ENCODE measurements around the gene FBXO31. TPM values are rescaled to one million over a fixed set of nuclear protein-coding genes. Genes with fewer than 3 reads are reported as not detected.

Gene FBXO31
- total and polyA plus RNA-seq, 10 of the 15 experiments (the other 5 are each of a cell fraction or from before 2014, with no cell fraction given): 0.19 to 33.1 (median 10.3) TPM

- peak overlapping the region; percentile 99 for H3K4me2 ChIP-seq (ENCODE audit: control insufficient read depth, insufficient read depth)
- ChIA-PET CTCF (interaction anchor here (0.7 kb wide), 1 partner anchor 244 kb away, joined by 3 read pairs; no protein-coding TSS in a partner anchor), POLR2A (no interaction called here), RAD21 (ENCODE audit: unreplicated experiment) (no interaction called here), SMC1A (ENCODE audit: uncharacterized antibody, unreplicated experiment) (no interaction called here)
- TSS peak; percentile 95 for BruUV-seq (replicated peaks)
- peak overlapping the region; percentile 82 for H3K27ac ChIP-seq (ENCODE audit: control insufficient read depth, insufficient read depth)
- H3K9me3 ChIP-seq (replicated peaks; ENCODE audit: control insufficient read depth, insufficient read depth, low read length): no peaks in the 10 kb centered on the region
- FAIRE-seq (no peak), ATAC-seq (no peak), DNase-seq (ENCODE audit: low read depth, low spot score) (no peak)
- 12% methylated on average over 29 of the region's 44 CpGs for WGBS (ENCODE audit: insufficient coverage, insufficient replicate concordance, low lambda C conversion rate, missing lambda C conversion rate)
- H3K36me3 ChIP-seq (ENCODE audit: control insufficient read depth in 2 of 2, insufficient read depth in 2 of 2, low read length in 1 of 2): no peaks in the 10 kb centered on the region
- no peaks in the 10 kb centered on the region for H3K27me3 ChIP-seq (replicated peaks in 1 of 2; ENCODE audit: control insufficient read depth in 2 of 2, insufficient read depth in 2 of 2, low read length in 1 of 2)
- H2AFZ ChIP-seq (ENCODE audit: control insufficient read depth, low read depth, low read length): peak overlapping the region; percentile 61
- in situ Hi-C loops (cut with MboI): loop anchor here (10.0 kb wide), 1 partner anchor 837 kb away; the partner anchor contains the start of gene MTHFSD
- peaks cover 3% of the 10 kb centered on the region for H3K79me2 ChIP-seq (ENCODE audit: control insufficient read depth, insufficient read depth, low read length)
- intact Hi-C loops (cut with micrococcal nuclease; ENCODE audit: unreplicated experiment): loop anchor here (5.0 kb wide), 1 partner anchor 376 kb away; the partner anchor contains the start of gene KLHDC4
- peak overlapping the region; percentile 71 for H3K4me3 ChIP-seq
- H3K4me1 ChIP-seq (ENCODE audit: control insufficient read depth, insufficient read depth, low read length): peaks cover 16% of the 10 kb centered on the region
- peak overlapping the region; percentile 85 for H3K9ac ChIP-seq (ENCODE audit: control insufficient read depth, insufficient read depth, low read length)
- H4K20me1 ChIP-seq (ENCODE audit: control insufficient read depth, insufficient read depth): peaks cover 9% of the 10 kb centered on the region; the same call in 1 of the 2 replicates
- peak; percentile 51; the same call in 1 of the 2 replicates for TF ChIP-seq HDGF (IDR thresholded peaks at IDR 0.05)
- no peak for TF ChIP-seq BRCA1 (IDR thresholded peaks at IDR 0.05; ENCODE audit: low read depth, low read length)
- no peak for TF ChIP-seq ATF7 (IDR thresholded peaks at IDR 0.05; ENCODE audit: low read depth)
- TF ChIP-seq CHD4 (IDR thresholded peaks at IDR 0.05): no peak
- peak; percentile 56; the same call in 1 of the 2 replicates for TF ChIP-seq ZBTB40 (IDR thresholded peaks at IDR 0.05; ENCODE audit: borderline replicate concordance)
- TF ChIP-seq MTA2 (IDR thresholded peaks at IDR 0.05; ENCODE audit: low read depth): no peak
- no peak for TF ChIP-seq TBL1XR1 (IDR thresholded peaks at IDR 0.05; ENCODE audit: low read depth, low read length)
- no peak for TF ChIP-seq EP300 (IDR thresholded peaks at IDR 0.05; ENCODE audit: borderline replicate concordance in 1 of 2, control insufficient read depth in 1 of 2, low read depth in 2 of 2, low read length in 2 of 2)
- no peak for TF ChIP-seq LARP7 (IDR thresholded peaks at IDR 0.05)
- no peak for TF ChIP-seq CEBPZ (IDR thresholded peaks at IDR 0.05; ENCODE audit: low read depth, low read length)
- no peak for TF ChIP-seq NFYB (IDR thresholded peaks at IDR 0.05; ENCODE audit: insufficient read depth, low read depth, low read length)
- no peak for TF ChIP-seq SRF (IDR thresholded peaks at IDR 0.05; ENCODE audit: low read depth in 2 of 2, low read length in 2 of 2)
- TF ChIP-seq TCF7 (IDR thresholded peaks at IDR 0.05; ENCODE audit: borderline replicate concordance): no peak
- TF ChIP-seq PBX3 (IDR thresholded peaks at IDR 0.05; ENCODE audit: insufficient replicate concordance, low read depth, low read length): no peak
- no peak for TF ChIP-seq CHD2 (IDR thresholded peaks at IDR 0.05; ENCODE audit: borderline replicate concordance, low read depth, low read length)
These were observed 7.9 kb upstream of the FBXO31 start for GRCh38 chr16:87391324-87391949.
